Measurements from ENCODE around the gene BICRAL. TPM values are rescaled to one million over a fixed set of nuclear protein-coding genes. Genes with fewer than 3 reads are reported as not detected.

Gene BICRAL
- total RNA-seq, 4 donors from 2014 or later = 15.8 to 22.8 (median 16.9) TPM

DNA sequence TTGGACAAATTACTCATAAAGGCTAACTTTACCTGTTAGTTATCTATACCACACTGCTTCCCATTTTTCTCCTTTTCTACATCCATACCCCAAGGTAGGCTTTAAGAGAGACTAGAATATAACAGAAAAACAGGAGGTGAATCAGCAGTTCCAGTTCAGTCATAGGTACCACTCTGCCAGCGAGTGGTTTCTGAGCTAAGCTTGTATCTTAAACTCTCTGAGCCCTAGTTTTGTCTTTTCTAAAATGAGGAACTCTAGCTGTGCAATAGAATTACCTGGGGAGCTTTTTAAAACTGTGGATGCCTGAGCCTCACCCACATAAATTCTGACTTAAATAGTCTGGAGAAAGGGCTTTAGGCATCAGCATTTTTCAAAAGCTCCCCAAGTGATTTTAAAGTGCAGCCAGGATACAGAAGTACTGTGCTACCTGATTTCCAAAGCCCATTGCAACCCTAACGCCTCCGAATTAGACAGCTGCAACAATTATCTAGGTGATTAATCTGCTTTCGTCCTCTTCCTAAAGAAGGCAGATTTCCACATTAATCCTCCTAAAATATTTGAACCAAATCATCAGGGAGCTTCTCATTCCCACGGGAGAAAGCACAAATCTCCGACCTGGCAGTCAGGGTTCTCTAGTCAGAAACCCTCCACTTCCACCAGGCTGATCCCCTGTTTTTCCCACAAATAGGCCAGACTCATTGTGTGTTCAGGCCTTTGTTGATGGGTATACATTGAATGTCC, 60.2 kb downstream of the BICRAL start:
- TF ChIP-seq, protein P1, sequence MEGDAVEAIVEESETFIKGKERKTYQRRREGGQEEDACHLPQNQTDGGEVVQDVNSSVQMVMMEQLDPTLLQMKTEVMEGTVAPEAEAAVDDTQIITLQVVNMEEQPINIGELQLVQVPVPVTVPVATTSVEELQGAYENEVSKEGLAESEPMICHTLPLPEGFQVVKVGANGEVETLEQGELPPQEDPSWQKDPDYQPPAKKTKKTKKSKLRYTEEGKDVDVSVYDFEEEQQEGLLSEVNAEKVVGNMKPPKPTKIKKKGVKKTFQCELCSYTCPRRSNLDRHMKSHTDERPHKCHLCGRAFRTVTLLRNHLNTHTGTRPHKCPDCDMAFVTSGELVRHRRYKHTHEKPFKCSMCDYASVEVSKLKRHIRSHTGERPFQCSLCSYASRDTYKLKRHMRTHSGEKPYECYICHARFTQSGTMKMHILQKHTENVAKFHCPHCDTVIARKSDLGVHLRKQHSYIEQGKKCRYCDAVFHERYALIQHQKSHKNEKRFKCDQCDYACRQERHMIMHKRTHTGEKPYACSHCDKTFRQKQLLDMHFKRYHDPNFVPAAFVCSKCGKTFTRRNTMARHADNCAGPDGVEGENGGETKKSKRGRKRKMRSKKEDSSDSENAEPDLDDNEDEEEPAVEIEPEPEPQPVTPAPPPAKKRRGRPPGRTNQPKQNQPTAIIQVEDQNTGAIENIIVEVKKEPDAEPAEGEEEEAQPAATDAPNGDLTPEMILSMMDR (IDR thresholded peaks at IDR 0.05; ENCODE audit: low read depth) = no peak

DNA sequence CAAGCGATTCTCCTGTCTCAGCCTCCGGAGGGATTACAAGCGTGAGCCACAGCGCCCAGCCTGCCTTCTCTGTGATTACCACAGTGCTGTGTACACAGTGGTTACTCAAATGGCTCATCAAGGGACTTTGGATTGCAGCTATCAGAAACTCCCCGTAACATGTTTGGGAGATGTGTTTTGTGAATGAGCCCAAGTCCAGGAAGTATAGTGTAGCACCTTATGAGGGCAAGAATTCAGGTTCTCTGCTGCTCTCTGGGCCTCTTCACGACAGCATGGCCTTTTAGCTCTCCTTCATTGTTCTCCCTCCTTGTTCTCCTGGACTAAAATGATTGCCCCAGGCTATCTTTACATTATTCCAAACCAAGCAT, 63.5 kb downstream of the BICRAL start:
- TF ChIP-seq, protein P1 (IDR thresholded peaks at IDR 0.05; ENCODE audit: low read depth) = no peak

DNA sequence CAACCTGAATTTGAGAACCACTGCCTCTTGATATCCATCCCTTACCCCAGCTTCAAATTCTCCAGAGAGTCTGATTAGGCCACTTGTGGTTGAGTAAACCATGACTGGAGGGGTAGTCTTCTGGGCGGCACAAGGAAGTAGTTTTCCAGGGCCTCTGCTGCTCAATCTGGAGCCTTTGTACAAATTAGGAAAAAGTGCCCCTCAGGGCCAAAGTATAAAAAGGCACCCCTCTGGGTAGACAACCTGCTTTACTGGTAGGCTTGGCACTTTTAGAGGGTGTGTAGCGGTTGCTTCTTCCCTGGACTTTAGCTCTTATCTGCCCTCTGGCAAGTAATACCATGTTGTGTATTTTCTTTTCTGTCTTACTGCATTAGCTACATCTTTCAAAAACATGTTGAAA, 64.7 kb downstream of the BICRAL start:
- TF ChIP-seq, protein P1 (IDR thresholded peaks at IDR 0.05; ENCODE audit: low read depth) = no peak

DNA sequence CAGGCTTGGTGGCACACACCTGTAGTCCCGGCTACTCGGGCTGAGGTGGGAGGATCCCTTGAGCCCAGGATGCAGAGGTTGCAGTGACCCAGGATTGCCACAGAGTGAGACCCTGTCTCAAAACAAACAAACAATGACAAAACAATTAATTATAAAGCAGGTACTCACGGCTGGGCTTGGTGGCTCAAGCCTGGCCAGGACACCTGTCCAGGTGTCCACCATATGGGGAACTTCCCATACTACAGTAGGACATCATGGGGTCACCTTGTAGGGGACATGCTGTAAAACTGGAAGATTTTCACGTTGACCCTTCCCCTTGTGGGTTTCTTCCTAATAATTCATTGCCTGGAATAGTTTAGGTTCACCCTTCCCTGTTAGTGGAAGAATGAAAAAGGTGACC, 66.8 kb downstream of the BICRAL start:
- TF ChIP-seq, protein P1 (IDR thresholded peaks at IDR 0.05; ENCODE audit: low read depth) = no peak

DNA sequence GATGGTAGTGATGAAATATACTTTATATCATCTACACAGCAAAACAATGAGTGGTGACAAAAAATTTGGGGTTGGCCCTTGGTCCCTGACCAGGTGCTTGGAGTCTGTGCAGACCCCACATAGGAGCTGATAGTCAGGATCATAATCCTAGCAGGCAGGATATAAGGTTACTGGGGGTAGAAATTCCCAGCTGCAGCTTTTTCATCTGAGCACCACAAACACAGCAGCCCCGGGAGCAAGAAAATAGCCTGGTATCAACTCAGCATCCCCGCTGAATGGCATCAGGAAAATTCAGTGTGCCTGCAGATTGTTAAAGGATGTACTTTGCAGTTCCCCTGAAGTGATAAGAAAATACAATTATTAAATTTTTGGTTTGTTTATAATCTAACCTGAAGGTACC, 69.7 kb downstream of the BICRAL start:
- TF ChIP-seq, protein P1 (IDR thresholded peaks at IDR 0.05; ENCODE audit: low read depth) = no peak

DNA sequence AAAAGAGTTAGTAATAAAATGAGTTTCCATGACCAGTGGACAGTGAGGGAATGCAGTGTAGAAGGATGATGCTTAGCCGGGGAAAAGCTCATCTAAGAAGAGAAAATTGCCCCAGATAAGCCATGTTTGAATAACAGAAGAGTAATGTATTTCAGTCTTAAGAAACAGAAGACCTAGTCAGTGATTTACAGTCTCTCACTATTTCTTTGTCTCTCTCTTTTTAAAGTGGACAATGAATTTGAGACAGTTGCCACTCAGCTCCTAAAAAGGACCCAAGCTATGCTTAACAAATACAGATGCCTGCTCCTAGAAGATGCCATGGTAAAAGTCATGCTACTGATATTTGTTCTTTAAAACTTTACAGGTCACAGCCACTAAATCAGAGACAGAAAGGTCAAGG, 78.2 kb downstream of the BICRAL start:
- TF ChIP-seq, protein P1 (IDR thresholded peaks at IDR 0.05; ENCODE audit: low read depth) = no peak

DNA sequence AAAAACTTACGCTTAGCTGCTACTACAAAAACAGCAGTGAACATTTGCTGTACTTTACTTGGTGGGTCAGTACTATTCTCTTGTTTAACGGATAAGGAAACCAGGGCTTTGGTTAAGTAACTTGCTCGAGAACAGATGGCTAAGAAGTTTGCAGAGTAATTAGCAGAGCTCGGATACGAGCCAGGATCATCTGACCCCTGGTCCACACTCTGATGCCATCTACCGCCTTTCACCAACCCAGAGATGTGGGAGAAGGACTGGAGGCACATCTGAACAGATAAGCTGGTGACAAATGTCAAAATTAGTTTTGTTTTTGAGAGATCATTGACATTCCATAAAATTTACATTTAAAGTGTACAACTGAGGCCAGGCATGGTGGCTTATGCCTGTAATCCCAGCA, 78.6 kb downstream of the BICRAL start:
- TF ChIP-seq, protein P1 (IDR thresholded peaks at IDR 0.05; ENCODE audit: low read depth) = no peak
